Epithelial cell of esophagus (primary cell): Measurements from ENCODE around the gene RAI2.
A peak's percentile ranks its signal among the peaks of the same experiment; 100 is the strongest.

Experiments used
- DNase-seq: peaks from one replicate; pipeline ENCODE4 v3.0.0; 2010; ENCODE audit warnings: low read depth
- H3K4me3 ChIP-seq: 2 replicates; pipeline ENCODE4 v1.5.1; 2011; ENCODE audit warnings: mild to moderate bottlenecking, low read length, control low read depth
- CTCF ChIP-seq: IDR thresholded peaks from 2 replicates; pipeline ENCODE4 v1.5.1; 2011; ENCODE audit warnings: low read depth, mild to moderate bottlenecking, low read length, control low read depth, inconsistent platforms; ENCODE audit not compliant: insufficient read depth; ENCODE audit errors: missing control alignments

Gene RAI2

GRCh38 chrX:17801431-17801830 is 59.7 kb downstream of the RAI2 start:
- no peak for DNase-seq
- TF ChIP-seq CTCF: no peak
- H3K4me3 ChIP-seq: no peak overlapping the region

- no peak for TF ChIP-seq CTCF
- no peak for DNase-seq
- H3K4me3 ChIP-seq: no peak overlapping the region
Measured at GRCh38 chrX:17798921-17799320, 62.2 kb downstream of the RAI2 start.

- no peak for DNase-seq
- H3K4me3 ChIP-seq: no peak overlapping the region
- no peak for TF ChIP-seq CTCF
Measured at GRCh38 chrX:17792826-17793225, 68.3 kb downstream of the RAI2 start.

- H3K4me3 ChIP-seq: no peak overlapping the region
- TF ChIP-seq CTCF: no peak
- DNase-seq: no peak
Measured at GRCh38 chrX:17788956-17789562, 72.0 kb downstream of the RAI2 start.

GRCh38 chrX:17788439-17788838 is 72.7 kb downstream of the RAI2 start:
- H3K4me3 ChIP-seq: no peak overlapping the region
- DNase-seq: peak; percentile 25
- peak; percentile 75 for TF ChIP-seq CTCF

GRCh38 chrX:17787557-17787956 is 73.5 kb downstream of the RAI2 start:
- no peak for DNase-seq
- no peak overlapping the region for H3K4me3 ChIP-seq
- TF ChIP-seq CTCF: no peak

GRCh38 chrX:17786554-17787347 is 74.3 kb downstream of the RAI2 start:
- peak overlapping the region; percentile 36 for H3K4me3 ChIP-seq

More at GRCh38 chrX:17786554-17787347, 74.3 kb downstream of the RAI2 start:
- DNase-seq: peak; percentile 4
